T-cell (primary cell): ENCODE results near the gene ALDH9A1. TPM values are rescaled to one million over a fixed set of nuclear protein-coding genes. Genes with fewer than 3 reads are reported as not detected.

ENCODE experiments used
- ATAC-seq, 4 experiments: fragments of 200-7000 bp in 3 of 4; fragments of 150-1000 bp in 1 of 4; cut with Tn5 transposase; replicated peaks in 1 of 4; 1 replicate in 3 of 4; 2 replicates in 1 of 4; pipeline ENCODE4 v1.10.0; 2021; ENCODE audit warnings: moderate library complexity in 3 of 4, mild to moderate bottlenecking in 2 of 4, moderate number of reproducible peaks in 1 of 4
- CTCF ChIA-PET, 2 donors: fragments of 300-600 bp; sonication (Branson Sonifier 250); formaldehyde crosslinking; loops; one replicate each; lab custom pipeline; 2022; ENCODE audit warnings: antibody characterized with exemption in 2 of 2; lab: Charles Lee
- POLR2A ChIA-PET, 2 donors: fragments of 300-600 bp; sonication (Branson Sonifier 250); formaldehyde crosslinking; loops; one replicate each; lab custom pipeline; 2022; ENCODE audit warnings: antibody characterized with exemption in 2 of 2; lab: Charles Lee
- DNase-seq, 35 experiments: peaks; one replicate each; pipeline versions ENCODE4 v3.0.0 to v3.0.0-alpha.2; 2013 to 2023
- H3K27ac ChIP-seq: one replicate; pipeline ENCODE4 v1.5.1; 2013; ENCODE audit warnings: low read length
- H3K27me3 ChIP-seq, 2 experiments: replicated peaks in 1 of 2; 1 replicate in 1 of 2; 2 replicates in 1 of 2; pipeline versions ENCODE4 v1.6.1 to v1.7.0; 2013; ENCODE audit warnings: low read length in 1 of 2, mixed read lengths in 1 of 2; ENCODE audit not compliant: control insufficient read depth in 2 of 2, insufficient read depth in 2 of 2; ENCODE audit errors: extremely low read depth in 1 of 2
- H3K36me3 ChIP-seq, 2 donors: 1 replicate in 1 of 2; 2 replicates in 1 of 2; pipeline versions ENCODE4 v1.6.1 to v1.7.0; 2013; ENCODE audit warnings: low read length in 1 of 2; ENCODE audit not compliant: control insufficient read depth in 2 of 2, insufficient read depth in 1 of 2; ENCODE audit errors: extremely low read depth in 1 of 2
- H3K4me1 ChIP-seq, 2 experiments: 1 replicate in 1 of 2; 2 replicates in 1 of 2; pipeline versions ENCODE4 v1.6.1 to v1.7.0; 2013; ENCODE audit warnings: low read length in 2 of 2, mixed read lengths in 1 of 2; ENCODE audit not compliant: insufficient read depth in 2 of 2, control insufficient read depth in 1 of 2; ENCODE audit errors: extremely low read depth in 1 of 2
- H3K4me3 ChIP-seq, 2 donors: 1 replicate in 1 of 2; 2 replicates in 1 of 2; pipeline versions ENCODE4 v1.5.1 to v1.7.0; 2013; ENCODE audit warnings: mild to moderate bottlenecking in 2 of 2, low read length in 1 of 2, moderate library complexity in 1 of 2; ENCODE audit not compliant: control insufficient read depth in 1 of 2; ENCODE audit errors: extremely low read depth in 1 of 2
- H3K9me3 ChIP-seq: 2 replicates; pipeline ENCODE4 v1.7.0; 2013
- H3K27ac Mint-ChIP-seq, 2 donors: one replicate each; pipeline ENCODE4 v1.8.0; 2020 to 2021; ENCODE audit warnings: mild to moderate bottlenecking in 2 of 2, mixed read lengths in 2 of 2
- H3K27me3 Mint-ChIP-seq, 2 donors: one replicate each; pipeline ENCODE4 v1.8.0; 2021 to 2022; ENCODE audit warnings: mixed read lengths in 2 of 2
- H3K36me3 Mint-ChIP-seq: one replicate; pipeline ENCODE4 v1.8.0; 2021; ENCODE audit warnings: mixed read lengths
- H3K4me1 Mint-ChIP-seq, 3 donors: one replicate each; pipeline ENCODE4 v1.8.0; 2020 to 2022; ENCODE audit warnings: mixed read lengths in 3 of 3, mild to moderate bottlenecking in 1 of 3
- H3K4me3 Mint-ChIP-seq, 3 donors: one replicate each; pipeline ENCODE4 v1.8.0; 2020 to 2022; ENCODE audit warnings: mild to moderate bottlenecking in 3 of 3, mixed read lengths in 3 of 3, moderate library complexity in 3 of 3
- H3K9me3 Mint-ChIP-seq, 3 donors: one replicate each; pipeline ENCODE4 v1.8.0; 2020 to 2022; ENCODE audit warnings: mixed read lengths in 3 of 3
- WGBS: methylation state at CpG from one replicate; pipeline ENCODE4 v1.1.5; 2013; ENCODE audit warnings: missing lambda C conversion rate; ENCODE audit not compliant: insufficient coverage; 5-methylcytosine and 5-hydroxymethylcytosine counted together
- total RNA-seq, 35 experiments: library from RNA in 6 of 35; stranded (reverse) in 6 of 35; fragments of 120-200 nt in 1 of 35; gene quantifications; one replicate each; pipeline versions ENCODE4 v1.2.1 to v1.2.4 and lab custom pipeline; 2013 to 2026

Gene ALDH9A1
- total RNA-seq, 5 donors from 2014 or later (not counting 1 experiment from before 2014, with no cell fraction given): 30.8 to 38.5 (median 34.7) TPM

- H3K36me3 ChIP-seq: no peaks in the 10 kb centered on the region
- DNase-seq: no peak
- H3K9me3 Mint-ChIP-seq: peaks cover 0 to 10% (median 5%) of the 10 kb centered on the region in 3 donors
- no peak overlapping the region for H3K27ac Mint-ChIP-seq
- H3K9me3 ChIP-seq: no peaks in the 10 kb centered on the region
- WGBS: 89% methylated on average over 8 of the region's 8 CpGs
- no peaks in the 10 kb centered on the region for H3K4me1 ChIP-seq
- POLR2A ChIA-PET: no interaction called here
- H3K4me3 ChIP-seq: no peak overlapping the region
- ATAC-seq: no peak
- CTCF ChIA-PET: no interaction called here
- no peaks in the 10 kb centered on the region for H3K4me1 Mint-ChIP-seq
- peaks cover 13 to 21% of the 10 kb centered on the region in 2 donors for H3K27me3 Mint-ChIP-seq
- peaks cover 0 to 9% of the 10 kb centered on the region in 2 experiments for H3K27me3 ChIP-seq
- no peak overlapping the region for H3K27ac ChIP-seq
- H3K4me3 Mint-ChIP-seq: no peak overlapping the region
- peaks cover 4% of the 10 kb centered on the region for H3K36me3 Mint-ChIP-seq
These were observed 81.3 kb downstream of the ALDH9A1 start for GRCh38 chr1:165616987-165617546.

GRCh38 chr1:165616054-165616612 is 82.2 kb downstream of the ALDH9A1 start:
- Mint-ChIP-seq H3K9me3 (peaks cover 0 to 10% (median 5%) of the 10 kb centered on the region in 3 donors), H3K4me1 (no peaks in the 10 kb centered on the region), H3K36me3 (peaks cover 4% of the 10 kb centered on the region), H3K27me3 (peaks cover 17 to 26% of the 10 kb centered on the region in 2 donors), H3K4me3 (no peak overlapping the region), H3K27ac (no peak overlapping the region)
- no peak for DNase-seq
- H3K9me3 ChIP-seq: no peaks in the 10 kb centered on the region
- H3K27ac ChIP-seq: no peak overlapping the region
- ChIA-PET CTCF (interaction anchor here in 1 of 2 donors (0.9 kb wide), 1 partner anchor 288 kb away, joined by 3 read pairs; no protein-coding TSS in a partner anchor), POLR2A (no interaction called here)
- H3K27me3 ChIP-seq: peaks cover 0 to 13% of the 10 kb centered on the region in 2 experiments
- ATAC-seq: no peak
- no peaks in the 10 kb centered on the region for H3K36me3 ChIP-seq
- H3K4me1 ChIP-seq: no peaks in the 10 kb centered on the region
- 40% methylated on average over 1 of the region's 1 CpG for WGBS
- no peak overlapping the region for H3K4me3 ChIP-seq

Other genes with a start within 250 kb of the ALDH9A1 start
- not detected for gene LRRC52, start 154.6 kb downstream of the ALDH9A1 start, total RNA-seq
- 10 to 100 TPM; 33.1 to 66.7 (median 40.4) TPM for gene MGST3, start 67.3 kb downstream of the ALDH9A1 start, total RNA-seq
- 10 to 100 TPM; 36.2 to 67.1 (median 51.4) TPM for gene TMCO1, start 70.3 kb upstream of the ALDH9A1 start, total RNA-seq
- gene UCK2, start 129.1 kb upstream of the ALDH9A1 start, total RNA-seq: 1 to 10 TPM; 2.8 to 9.0 (median 6.9) TPM